Tibial nerve (tissue), 4 donors: ENCODE data around the gene ZNF439. TPM values are rescaled to one million over a fixed set of nuclear protein-coding genes. Genes with fewer than 3 reads are reported as not detected.
"Not testable (repeated sequence)": the region's sequence is repeated elsewhere in the genome, so short reads cannot be mapped to it uniquely, and the experiment has no call there.

Experiments
- DNase-seq, 2 donors: peaks; one replicate each; pipeline ENCODE4 v3.0.0-alpha.2; 2019; ENCODE audit warnings: low spot score in 2 of 2
- H3K27ac ChIP-seq, 4 donors: fragments of 200-600 bp; sonication (generic) in 3 of 4; one replicate each; pipeline ENCODE4 v1.5.1; 2017 to 2019; ENCODE audit warnings: mild to moderate bottlenecking in 1 of 4
- H3K27me3 ChIP-seq, 2 donors: fragments of 200-600 bp; sonication (generic) in 1 of 2; one replicate each; pipeline versions ENCODE4 v1.5.1 to v1.6.0; 2017 to 2019
- H3K36me3 ChIP-seq, 3 donors: fragments of 200-600 bp; sonication (generic); one replicate each; pipeline ENCODE4 v1.5.1; 2018 to 2019
- H3K4me1 ChIP-seq, 4 donors: fragments of 200-600 bp; sonication (generic) in 3 of 4; one replicate each; pipeline ENCODE4 v1.5.1; 2017 to 2019
- H3K4me3 ChIP-seq, 4 donors: fragments of 200-600 bp; sonication (generic) in 3 of 4; one replicate each; pipeline ENCODE4 v1.5.1; 2017 to 2019; ENCODE audit warnings: mild to moderate bottlenecking in 1 of 4, moderate library complexity in 1 of 4
- H3K9me3 ChIP-seq, 4 donors: fragments of 200-600 bp; sonication (generic) in 3 of 4; one replicate each; pipeline ENCODE4 v1.5.1; 2017 to 2019
- EP300 ChIP-seq, 2 donors: sonication (generic); formaldehyde crosslinking; IDR thresholded peaks; one replicate each; pipeline ENCODE4 v1.6.1; 2017; ENCODE audit warnings: antibody characterized with exemption in 2 of 2, mild to moderate bottlenecking in 1 of 2
- POLR2A ChIP-seq, 2 donors: fragments of 450-650 bp; IDR thresholded peaks; one replicate each; pipeline ENCODE4 v1.6.1; 2017; ENCODE audit warnings: antibody characterized with exemption in 2 of 2, mild to moderate bottlenecking in 2 of 2, moderate library complexity in 2 of 2
- WGBS, 2 donors: methylation state at CpG; one replicate each; pipeline ENCODE4 v1.1.5; 2018; 5-methylcytosine and 5-hydroxymethylcytosine counted together
- total RNA-seq, 4 donors: library from RNA; depleted of rRNA; stranded (reverse); fragments of >200 nt; gene quantifications; one replicate each; pipeline ENCODE4 v1.1.0, GENCODE V29; 2016
- TF ChIP-seq, protein P1 (sequence below), 5 experiments: fragments of 200-600 bp in 3 of 5; fragments of 450-650 bp in 2 of 5; sonication (generic) in 3 of 5; IDR thresholded peaks; one replicate each; pipeline ENCODE4 v1.5.1; 2016 to 2019; ENCODE audit warnings: antibody characterized with exemption in 5 of 5, mild to moderate bottlenecking in 3 of 5, moderate library complexity in 2 of 5

Gene ZNF439
- total RNA-seq, 4 donors from 2014 or later: 9.8 to 21.8 (median 14.1) TPM

DNA sequence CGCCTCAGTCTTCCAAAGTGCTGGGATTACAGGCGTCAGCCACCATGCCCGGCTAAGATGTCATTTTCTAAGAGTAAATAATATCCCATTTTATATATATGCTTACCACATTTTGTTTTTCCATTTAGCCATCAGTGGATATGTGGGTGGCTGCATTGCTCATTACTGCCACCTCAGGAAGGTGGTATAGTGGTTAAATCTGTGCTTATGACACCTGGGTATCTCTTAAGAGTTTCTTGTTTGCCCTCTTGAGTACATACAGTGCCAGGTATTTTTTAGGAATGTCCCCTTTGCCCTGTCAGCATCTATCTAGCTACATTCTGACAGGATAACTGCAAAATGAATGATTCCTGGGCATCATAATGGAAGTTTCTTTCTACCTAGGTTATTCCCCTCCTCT, 53.7 kb downstream of the ZNF439 start:
- no peaks in the 10 kb centered on the region for H3K4me1 ChIP-seq
- DNase-seq: no peak
- peaks cover 7 to 96% (median 35%) of the 10 kb centered on the region in 4 donors for H3K9me3 ChIP-seq
- TF ChIP-seq, protein P1, sequence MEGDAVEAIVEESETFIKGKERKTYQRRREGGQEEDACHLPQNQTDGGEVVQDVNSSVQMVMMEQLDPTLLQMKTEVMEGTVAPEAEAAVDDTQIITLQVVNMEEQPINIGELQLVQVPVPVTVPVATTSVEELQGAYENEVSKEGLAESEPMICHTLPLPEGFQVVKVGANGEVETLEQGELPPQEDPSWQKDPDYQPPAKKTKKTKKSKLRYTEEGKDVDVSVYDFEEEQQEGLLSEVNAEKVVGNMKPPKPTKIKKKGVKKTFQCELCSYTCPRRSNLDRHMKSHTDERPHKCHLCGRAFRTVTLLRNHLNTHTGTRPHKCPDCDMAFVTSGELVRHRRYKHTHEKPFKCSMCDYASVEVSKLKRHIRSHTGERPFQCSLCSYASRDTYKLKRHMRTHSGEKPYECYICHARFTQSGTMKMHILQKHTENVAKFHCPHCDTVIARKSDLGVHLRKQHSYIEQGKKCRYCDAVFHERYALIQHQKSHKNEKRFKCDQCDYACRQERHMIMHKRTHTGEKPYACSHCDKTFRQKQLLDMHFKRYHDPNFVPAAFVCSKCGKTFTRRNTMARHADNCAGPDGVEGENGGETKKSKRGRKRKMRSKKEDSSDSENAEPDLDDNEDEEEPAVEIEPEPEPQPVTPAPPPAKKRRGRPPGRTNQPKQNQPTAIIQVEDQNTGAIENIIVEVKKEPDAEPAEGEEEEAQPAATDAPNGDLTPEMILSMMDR (IDR thresholded peaks at IDR 0.05): no peak
- TF ChIP-seq POLR2A (IDR thresholded peaks at IDR 0.05): no peak
- no peak for TF ChIP-seq EP300 (IDR thresholded peaks at IDR 0.05)
- H3K27ac ChIP-seq: no peak overlapping the region
- no peak overlapping the region for H3K4me3 ChIP-seq
- H3K36me3 ChIP-seq: peaks cover 0 to 81% (median 25%) of the 10 kb centered on the region in 3 donors
- no peaks in the 10 kb centered on the region for H3K27me3 ChIP-seq
- 97% methylated on average over 3 of the region's 3 CpGs for WGBS, 2 donors

DNA sequence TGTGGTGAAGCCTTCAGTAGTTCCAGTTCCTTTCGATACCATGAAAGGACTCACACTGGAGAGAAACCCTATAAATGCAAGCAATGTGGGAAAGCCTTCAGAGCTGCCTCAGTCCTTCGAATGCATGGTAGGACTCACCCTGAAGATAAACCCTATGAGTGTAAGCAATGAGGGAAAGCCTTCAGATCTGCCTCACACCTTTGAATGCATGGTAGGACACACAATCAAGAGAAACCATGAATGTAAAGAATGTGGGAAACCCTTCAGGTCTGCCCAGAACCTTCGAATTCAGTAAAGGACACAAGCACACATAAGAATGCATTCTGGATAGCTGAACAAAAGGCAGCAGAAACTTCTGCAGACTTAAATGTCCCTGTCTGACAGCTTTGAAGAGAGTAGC, 57.4 kb downstream of the ZNF439 start:
- no peak overlapping the region for H3K27ac ChIP-seq
- DNase-seq: no peak
- no peaks in the 10 kb centered on the region for H3K4me1 ChIP-seq
- H3K36me3 ChIP-seq: peaks cover 0 to 55% (median 25%) of the 10 kb centered on the region in 3 donors
- 96 to 98% methylated on average over 3 of the region's 3 CpGs for WGBS, 2 donors
- H3K4me3 ChIP-seq: no peak overlapping the region
- no peaks in the 10 kb centered on the region for H3K27me3 ChIP-seq
- TF ChIP-seq, protein P1 (IDR thresholded peaks at IDR 0.05): no peak
- TF ChIP-seq POLR2A (IDR thresholded peaks at IDR 0.05) (no peak), EP300 (IDR thresholded peaks at IDR 0.05) (no peak)
- peaks cover 7 to 95% (median 39%) of the 10 kb centered on the region in 4 donors for H3K9me3 ChIP-seq

DNA sequence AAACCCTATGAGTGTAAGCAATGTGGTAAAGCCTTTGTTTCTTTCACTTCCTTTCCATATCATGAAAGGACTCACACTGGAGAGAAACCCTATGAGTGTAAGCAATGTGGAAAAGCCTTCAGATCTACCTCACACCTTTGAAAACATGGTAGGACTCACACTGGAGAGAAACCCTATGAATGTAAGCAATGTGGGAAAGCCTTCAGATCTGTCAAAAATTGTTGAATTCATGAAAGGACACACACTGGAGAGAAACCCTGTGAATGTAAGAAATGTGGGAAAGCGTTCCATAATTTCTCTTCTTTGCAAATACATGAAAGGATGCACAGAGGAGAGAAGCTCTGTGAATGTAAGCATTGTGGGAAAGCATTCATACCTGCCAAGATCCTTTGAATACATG, 63.4 kb downstream of the ZNF439 start:
- not testable (repeated sequence) for H3K27me3 ChIP-seq, H3K27ac ChIP-seq, DNase-seq, H3K4me1 ChIP-seq, H3K4me3 ChIP-seq
- 93 to 94% methylated on average over 1 of the region's 1 CpG for WGBS, 2 donors
- Histone ChIP-seq H3K9me3 (peaks cover under 1 to 87% (median 23%) of the 10 kb centered on the region in 4 donors), H3K36me3 (peaks cover 0 to 23% (median 0%) of the 10 kb centered on the region in 3 donors)

DNA sequence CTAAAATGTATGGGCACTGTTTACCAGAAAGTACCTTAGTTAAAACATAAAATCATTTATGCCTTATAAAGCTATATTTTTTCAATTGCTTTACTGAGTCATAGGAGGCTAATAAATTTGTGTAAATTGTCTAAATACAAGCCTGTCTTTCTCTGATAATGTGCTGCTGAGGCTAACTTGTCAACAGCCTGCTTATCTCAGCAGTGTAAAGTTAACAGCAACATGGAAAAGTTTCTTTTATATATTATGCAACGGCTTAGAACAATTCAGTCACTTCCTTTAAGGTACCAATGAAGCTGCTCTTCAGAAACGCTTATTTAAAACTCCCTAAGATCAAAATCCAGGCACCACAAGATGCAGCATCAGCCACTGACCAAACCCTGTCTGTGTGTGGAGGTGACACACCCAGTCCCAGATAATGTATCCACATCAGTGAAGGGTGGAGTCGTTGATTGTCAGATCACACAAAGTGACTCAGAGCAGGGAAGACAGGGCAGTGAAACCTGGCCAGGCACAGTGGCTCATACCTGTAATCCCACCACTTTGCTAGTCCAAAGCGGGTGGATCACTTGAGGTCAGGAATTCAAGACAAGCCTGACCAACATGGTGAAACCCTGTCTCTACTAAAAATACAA, 66.0 kb downstream of the ZNF439 start:
- H3K4me1 ChIP-seq, H3K4me3 ChIP-seq, H3K27me3 ChIP-seq, DNase-seq, H3K27ac ChIP-seq: not testable (repeated sequence)
- peaks cover 0 to 65% (median 14%) of the 10 kb centered on the region in 4 donors for H3K9me3 ChIP-seq
- H3K36me3 ChIP-seq: peaks cover 0 to 23% (median 0%) of the 10 kb centered on the region in 3 donors
- 93 to 98% methylated on average over 4 of the region's 4 CpGs for WGBS, 2 donors

Other genes with a start within 250 kb of the ZNF439 start
- gene ZNF823, start 109.8 kb upstream of the ZNF439 start, total RNA-seq: 10 to 100 TPM in 2 of 4 donors, 1 to 10 TPM in 2; 8.1 to 16.5 (median 10.0) TPM
- 10 to 100 TPM; 13.8 to 18.1 (median 15.8) TPM for gene ZNF441, start 81.7 kb upstream of the ZNF439 start, total RNA-seq
- gene ZNF491, start 50.2 kb upstream of the ZNF439 start, total RNA-seq: 1 to 10 TPM; 2.1 to 3.9 (median 2.8) TPM
- gene ZNF440, start 34.5 kb upstream of the ZNF439 start, total RNA-seq: 10 to 100 TPM in 3 of 4 donors, 1 to 10 TPM in 1; 6.3 to 14.5 (median 10.2) TPM
- 10 to 100 TPM in 1 of 4 donors, 1 to 10 TPM in 3; 9.8 to 10.2 (median 9.9) TPM for gene ZNF69, start 39.1 kb downstream of the ZNF439 start, total RNA-seq
- 10 to 100 TPM; 14.9 to 18.6 (median 17.7) TPM for gene ZNF700, start 76.4 kb downstream of the ZNF439 start, total RNA-seq
- 10 to 100 TPM in 2 of 4 donors, 1 to 10 TPM in 2; 8.2 to 19.0 (median 11.6) TPM for gene ZNF763, start 116.3 kb downstream of the ZNF439 start, total RNA-seq
- gene ZNF433, start 187.0 kb downstream of the ZNF439 start, total RNA-seq: 1 to 10 TPM; 4.5 to 8.0 (median 5.4) TPM
- under 1 TPM in 2 of 4 donors, not detected in 2; 0.59 to 0.66 TPM for gene ZNF878, start 204.2 kb downstream of the ZNF439 start, total RNA-seq
- 10 to 100 TPM in 3 of 4 donors, 1 to 10 TPM in 1; 9.3 to 16.5 (median 13.7) TPM for gene ZNF844, start 216.0 kb downstream of the ZNF439 start, total RNA-seq